Smooth muscle cell (in vitro differentiated cells): ENCODE measurements around the gene SSBP2. TPM values are rescaled to one million over a fixed set of nuclear protein-coding genes. Genes with fewer than 3 reads are reported as not detected.

Experiments
- polyA plus RNA-seq: library from polyadenylated mRNA; unstranded; fragments of >200 nt; fragmentation: Nextera tagmentation; extraction: Ambion mirVana; gene quantifications from 2 replicates; pipeline ENCODE4 v1.2.1, GENCODE V29; 2016
- total RNA-seq: library from RNA; depleted of rRNA; stranded (reverse); fragments of >200 nt; gene quantifications from 2 replicates; pipeline ENCODE4 v1.2.3, GENCODE V29; 2014

SSBP2 gene
- total and polyA plus RNA-seq, 2 experiments from 2014 or later: 44.0 to 48.0 TPM

Other genes with a start within 250 kb of the SSBP2 start
- 2.3 and 7.2 TPM in 2 replicates for gene ATG10, start 220.9 kb upstream of the SSBP2 start, total RNA-seq
- 9.8 and 12.5 TPM in 2 replicates for gene ATG10, start 220.9 kb upstream of the SSBP2 start, polyA plus RNA-seq